T-cell (primary cell): ENCODE data around the gene NABP1. TPM values are rescaled to one million over a fixed set of nuclear protein-coding genes. Genes with fewer than 3 reads are reported as not detected.

Source experiments
- ATAC-seq, 4 experiments: fragments of 200-7000 bp in 3 of 4; fragments of 150-1000 bp in 1 of 4; cut with Tn5 transposase; replicated peaks in 1 of 4; 1 replicate in 3 of 4; 2 replicates in 1 of 4; pipeline ENCODE4 v1.10.0; 2021; ENCODE audit warnings: moderate library complexity in 3 of 4, mild to moderate bottlenecking in 2 of 4, moderate number of reproducible peaks in 1 of 4
- CTCF ChIA-PET, 2 donors: fragments of 300-600 bp; sonication (Branson Sonifier 250); formaldehyde crosslinking; loops; one replicate each; lab custom pipeline; 2022; ENCODE audit warnings: antibody characterized with exemption in 2 of 2; lab: Charles Lee
- POLR2A ChIA-PET, 2 donors: fragments of 300-600 bp; sonication (Branson Sonifier 250); formaldehyde crosslinking; loops; one replicate each; lab custom pipeline; 2022; ENCODE audit warnings: antibody characterized with exemption in 2 of 2; lab: Charles Lee
- DNase-seq, 35 experiments: peaks; one replicate each; pipeline versions ENCODE4 v3.0.0 to v3.0.0-alpha.2; 2013 to 2023
- H3K27ac ChIP-seq: one replicate; pipeline ENCODE4 v1.5.1; 2013; ENCODE audit warnings: low read length
- H3K27me3 ChIP-seq, 2 experiments: replicated peaks in 1 of 2; 1 replicate in 1 of 2; 2 replicates in 1 of 2; pipeline versions ENCODE4 v1.6.1 to v1.7.0; 2013; ENCODE audit warnings: low read length in 1 of 2, mixed read lengths in 1 of 2; ENCODE audit not compliant: control insufficient read depth in 2 of 2, insufficient read depth in 2 of 2; ENCODE audit errors: extremely low read depth in 1 of 2
- H3K36me3 ChIP-seq, 2 donors: 1 replicate in 1 of 2; 2 replicates in 1 of 2; pipeline versions ENCODE4 v1.6.1 to v1.7.0; 2013; ENCODE audit warnings: low read length in 1 of 2; ENCODE audit not compliant: control insufficient read depth in 2 of 2, insufficient read depth in 1 of 2; ENCODE audit errors: extremely low read depth in 1 of 2
- H3K4me1 ChIP-seq, 2 experiments: 1 replicate in 1 of 2; 2 replicates in 1 of 2; pipeline versions ENCODE4 v1.6.1 to v1.7.0; 2013; ENCODE audit warnings: low read length in 2 of 2, mixed read lengths in 1 of 2; ENCODE audit not compliant: insufficient read depth in 2 of 2, control insufficient read depth in 1 of 2; ENCODE audit errors: extremely low read depth in 1 of 2
- H3K4me3 ChIP-seq, 2 donors: 1 replicate in 1 of 2; 2 replicates in 1 of 2; pipeline versions ENCODE4 v1.5.1 to v1.7.0; 2013; ENCODE audit warnings: mild to moderate bottlenecking in 2 of 2, low read length in 1 of 2, moderate library complexity in 1 of 2; ENCODE audit not compliant: control insufficient read depth in 1 of 2; ENCODE audit errors: extremely low read depth in 1 of 2
- H3K9me3 ChIP-seq: 2 replicates; pipeline ENCODE4 v1.7.0; 2013
- H3K27ac Mint-ChIP-seq, 2 donors: one replicate each; pipeline ENCODE4 v1.8.0; 2020 to 2021; ENCODE audit warnings: mild to moderate bottlenecking in 2 of 2, mixed read lengths in 2 of 2
- H3K27me3 Mint-ChIP-seq, 2 donors: one replicate each; pipeline ENCODE4 v1.8.0; 2021 to 2022; ENCODE audit warnings: mixed read lengths in 2 of 2
- H3K36me3 Mint-ChIP-seq: one replicate; pipeline ENCODE4 v1.8.0; 2021; ENCODE audit warnings: mixed read lengths
- H3K4me1 Mint-ChIP-seq, 3 donors: one replicate each; pipeline ENCODE4 v1.8.0; 2020 to 2022; ENCODE audit warnings: mixed read lengths in 3 of 3, mild to moderate bottlenecking in 1 of 3
- H3K4me3 Mint-ChIP-seq, 3 donors: one replicate each; pipeline ENCODE4 v1.8.0; 2020 to 2022; ENCODE audit warnings: mild to moderate bottlenecking in 3 of 3, mixed read lengths in 3 of 3, moderate library complexity in 3 of 3
- H3K9me3 Mint-ChIP-seq, 3 donors: one replicate each; pipeline ENCODE4 v1.8.0; 2020 to 2022; ENCODE audit warnings: mixed read lengths in 3 of 3
- WGBS: methylation state at CpG from one replicate; pipeline ENCODE4 v1.1.5; 2013; ENCODE audit warnings: missing lambda C conversion rate; ENCODE audit not compliant: insufficient coverage; 5-methylcytosine and 5-hydroxymethylcytosine counted together
- total RNA-seq, 35 experiments: library from RNA in 6 of 35; stranded (reverse) in 6 of 35; fragments of 120-200 nt in 1 of 35; gene quantifications; one replicate each; pipeline versions ENCODE4 v1.2.1 to v1.2.4 and lab custom pipeline; 2013 to 2026

NABP1 gene
- total RNA-seq, 5 donors from 2014 or later (not counting 1 experiment from before 2014, with no cell fraction given) = 39.0 to 67.6 (median 51.3) TPM

DNA sequence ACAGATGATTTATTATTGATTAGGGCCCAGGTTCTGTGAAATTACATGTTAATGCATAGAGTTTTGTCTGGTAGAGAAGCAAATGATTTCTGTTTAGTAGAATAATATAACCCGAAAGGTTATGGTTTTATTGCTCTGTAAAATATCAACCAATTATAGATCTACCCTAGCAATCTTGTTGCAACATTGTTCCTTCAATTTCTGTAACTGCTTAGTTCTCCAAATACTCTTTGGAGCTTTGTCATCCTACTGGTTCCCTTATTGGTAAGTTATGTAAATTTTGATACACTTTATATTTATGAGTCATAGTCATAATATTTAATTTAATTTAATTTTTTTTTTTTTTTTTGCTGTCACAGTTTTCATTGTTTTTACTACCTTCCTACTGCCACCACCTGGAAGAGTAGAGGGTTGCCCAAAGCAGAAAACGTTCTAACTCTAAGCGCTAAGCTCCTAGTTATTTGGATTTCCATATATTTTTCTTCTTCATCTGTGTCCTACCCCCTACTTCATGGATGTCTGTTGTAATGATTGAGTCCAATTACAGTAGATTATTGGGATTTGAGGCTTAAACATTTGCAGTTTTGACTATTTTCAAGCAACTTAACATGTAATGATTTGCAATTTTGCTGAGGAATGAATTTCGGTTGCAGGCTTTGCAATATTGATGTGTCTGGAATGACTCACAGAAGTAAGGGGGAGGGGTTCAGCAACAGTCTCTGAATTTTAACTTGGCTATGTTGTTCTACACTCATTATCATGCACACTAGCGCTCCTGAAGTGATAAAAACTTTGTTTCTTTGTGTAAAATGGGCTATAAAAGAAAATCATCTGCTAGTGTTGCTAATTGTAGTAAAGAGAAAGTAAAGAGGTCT, 51.1 kb downstream of the NABP1 start:
- CTCF ChIA-PET = interaction anchor here (0.7 kb wide), 3 partner anchors 174 to 570 kb away, joined by 3 to 6 read pairs (median 5); no protein-coding TSS in a partner anchor

DNA sequence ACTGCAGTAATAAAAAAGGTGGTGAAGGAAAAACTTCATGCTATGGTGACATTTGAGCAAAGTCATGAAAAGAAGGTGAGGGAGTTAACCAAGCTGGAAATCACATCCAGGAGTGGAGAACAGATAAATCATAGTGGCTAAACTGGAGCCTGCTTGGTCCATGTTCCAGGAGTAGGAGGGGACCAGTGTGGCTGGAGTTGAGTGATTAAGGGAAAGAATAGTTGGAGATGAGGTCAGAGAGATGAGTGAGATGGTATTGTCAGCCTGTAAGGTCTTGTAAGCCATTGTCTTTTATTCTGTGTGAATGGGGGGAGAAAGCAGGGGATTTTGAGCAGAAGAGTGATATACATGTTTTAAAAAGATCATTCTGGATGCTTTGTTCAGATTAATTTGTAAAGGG, 52.3 kb downstream of the NABP1 start:
- H3K27me3 Mint-ChIP-seq = peaks cover 4 to 6% of the 10 kb centered on the region in 2 donors
- POLR2A ChIA-PET = no interaction called here
- no peak for ATAC-seq

More for the DNA sequence above, 51.1 kb downstream of the NABP1 start:
- no peaks in the 10 kb centered on the region for H3K9me3 Mint-ChIP-seq
- no CpG with 5 or more reads among the region's 5 CpGs for WGBS
- no peak overlapping the region for H3K4me3 Mint-ChIP-seq
- Histone ChIP-seq H3K4me3 (no peak overlapping the region), H3K9me3 (no peaks in the 10 kb centered on the region), H3K36me3 (no peaks in the 10 kb centered on the region), H3K27me3 (no peaks in the 10 kb centered on the region), H3K27ac (no peak overlapping the region), H3K4me1 (no peaks in the 10 kb centered on the region)
- H3K36me3 Mint-ChIP-seq = no peaks in the 10 kb centered on the region
- H3K27ac Mint-ChIP-seq = no peak overlapping the region
- peaks cover 0 to under 1% of the 10 kb centered on the region in 2 donors for H3K27me3 Mint-ChIP-seq
- ATAC-seq = no peak
- POLR2A ChIA-PET = interaction anchor here in 1 of 2 donors (0.6 kb wide), 1 partner anchor 32 kb away, joined by 3 read pairs; no protein-coding TSS in a partner anchor
- no peaks in the 10 kb centered on the region for H3K4me1 Mint-ChIP-seq
- no peak for DNase-seq

More for the DNA sequence above, 52.3 kb downstream of the NABP1 start:
- Mint-ChIP-seq H3K4me1 (no peaks in the 10 kb centered on the region), H3K9me3 (no peaks in the 10 kb centered on the region), H3K4me3 (no peak overlapping the region), H3K36me3 (no peaks in the 10 kb centered on the region), H3K27ac (no peak overlapping the region)
- no peak for DNase-seq
- Histone ChIP-seq H3K36me3 (no peaks in the 10 kb centered on the region), H3K9me3 (no peaks in the 10 kb centered on the region), H3K27me3 (no peaks in the 10 kb centered on the region), H3K4me3 (no peak overlapping the region), H3K27ac (no peak overlapping the region), H3K4me1 (no peaks in the 10 kb centered on the region)
- CTCF ChIA-PET = interaction anchor here (0.6 to 0.7 kb wide), 2 partner anchors 29 to 180 kb away, joined by 3 read pairs; no protein-coding TSS in a partner anchor

Other genes with a start within 250 kb of the NABP1 start
- 1 to 10 TPM in 1 of 5 donors, under 1 TPM in 4; 0.26 to 2.7 (median 0.40) TPM for gene CAVIN2, start 169.0 kb downstream of the NABP1 start, total RNA-seq